B cell (primary cell): ENCODE measurements around the gene PCGF1. TPM values are rescaled to one million over a fixed set of nuclear protein-coding genes. Genes with fewer than 3 reads are reported as not detected.

Experiments
- ATAC-seq: fragments of 200-7000 bp; cut with Tn5 transposase; one replicate; pipeline ENCODE4 v1.10.0; 2021; ENCODE audit warnings: low read depth, mild to moderate bottlenecking, moderate number of reproducible peaks, moderate library complexity
- CTCF ChIA-PET: fragments of 350-600 bp; sonication (Branson Sonifier 250); formaldehyde crosslinking; loops from one replicate; lab custom pipeline; 2021; ENCODE audit warnings: antibody characterized with exemption, inconsistent platforms; lab: Charles Lee
- POLR2A ChIA-PET: fragments of 350-600 bp; sonication (Branson Sonifier 250); formaldehyde crosslinking; loops from one replicate; lab custom pipeline; 2021; ENCODE audit warnings: antibody characterized with exemption; lab: Charles Lee
- DNase-seq: peaks from one replicate; pipeline ENCODE4 v3.0.0; 2013
- H2AFZ ChIP-seq: 2 replicates; pipeline ENCODE4 v1.6.1; 2012; ENCODE audit warnings: mild to moderate bottlenecking, low read depth, low read length; ENCODE audit not compliant: insufficient read depth, poor library complexity, severe bottlenecking
- H3K27ac ChIP-seq, 2 donors: 1 replicate in 1 of 2; 2 replicates in 1 of 2; pipeline ENCODE4 v1.5.1; 2012 to 2013; ENCODE audit warnings: low read length in 2 of 2, mild to moderate bottlenecking in 2 of 2, moderate library complexity in 1 of 2
- H3K27me3 ChIP-seq, 4 experiments: fragments of 200-600 bp in 1 of 4; sonication (generic) in 1 of 4; replicated peaks in 1 of 4; 1 replicate in 2 of 4; 2 replicates in 2 of 4; pipeline versions ENCODE4 v1.6.1 to v1.7.0; 2013 to 2016; ENCODE audit warnings: low read length in 3 of 4, mild to moderate bottlenecking in 2 of 4, mixed read lengths in 1 of 4, moderate library complexity in 1 of 4; ENCODE audit not compliant: insufficient read depth in 4 of 4, control insufficient read depth in 3 of 4; ENCODE audit errors: control extremely low read depth in 1 of 4
- H3K36me3 ChIP-seq, 2 experiments: replicated peaks in 1 of 2; 1 replicate in 1 of 2; 2 replicates in 1 of 2; pipeline versions ENCODE4 v1.6.1 to v1.7.1; 2013; ENCODE audit warnings: low read length in 1 of 2; ENCODE audit not compliant: insufficient read depth in 2 of 2, control insufficient read depth in 1 of 2; ENCODE audit errors: control extremely low read depth in 1 of 2, extremely low read depth in 1 of 2
- H3K4me1 ChIP-seq, 2 donors: fragments of 200-600 bp in 1 of 2; sonication (generic) in 1 of 2; 1 replicate in 1 of 2; 2 replicates in 1 of 2; pipeline versions ENCODE4 v1.5.1 to v1.6.1; 2013 to 2017; ENCODE audit warnings: low read length in 2 of 2; ENCODE audit not compliant: control insufficient read depth in 2 of 2, insufficient read depth in 2 of 2
- H3K4me2 ChIP-seq: replicated peaks from 2 replicates; pipeline ENCODE3; 2012; ENCODE audit warnings: mild to moderate bottlenecking, low read depth, low read length; ENCODE audit not compliant: poor library complexity, severe bottlenecking
- H3K4me3 ChIP-seq, 5 experiments: fragments of 200-600 bp in 1 of 5; sonication (generic) in 1 of 5; 1 replicate in 3 of 5; 2 replicates in 2 of 5; pipeline versions ENCODE4 v1.5.1 to v1.7.0; 2011 to 2016; ENCODE audit warnings: low read length in 4 of 5, mild to moderate bottlenecking in 4 of 5, low read depth in 2 of 5, control low read depth in 1 of 5, moderate library complexity in 1 of 5; ENCODE audit not compliant: insufficient read depth in 1 of 5; ENCODE audit errors: control extremely low read depth in 1 of 5, extremely low read depth in 1 of 5
- H3K79me2 ChIP-seq: fragments of 200-600 bp; sonication (generic); one replicate; pipeline ENCODE4 v1.6.0; 2016; ENCODE audit warnings: low read length; ENCODE audit not compliant: control insufficient read depth, insufficient read depth
- H3K9ac ChIP-seq: fragments of 200-600 bp; sonication (generic); 2 replicates; pipeline ENCODE4 v1.6.1; 2017; ENCODE audit warnings: mild to moderate bottlenecking, low read length, moderate library complexity
- H3K9me3 ChIP-seq, 3 donors: one replicate each; pipeline versions ENCODE4 v1.6.1 to v1.7.1; 2013; ENCODE audit warnings: low read length in 2 of 3; ENCODE audit not compliant: control insufficient read depth in 2 of 3, insufficient read depth in 1 of 3; ENCODE audit errors: control extremely low read depth in 1 of 3
- H4K20me1 ChIP-seq: 2 replicates; pipeline ENCODE4 v1.6.0; 2012; ENCODE audit warnings: mild to moderate bottlenecking, low read length; ENCODE audit not compliant: insufficient read depth, control insufficient read depth, poor library complexity, severe bottlenecking
- H3K27ac Mint-ChIP-seq: one replicate; pipeline ENCODE4 v1.8.0; 2021; ENCODE audit warnings: mixed read lengths
- H3K27me3 Mint-ChIP-seq: one replicate; pipeline ENCODE4 v1.8.0; 2021; ENCODE audit warnings: mixed read lengths
- H3K4me1 Mint-ChIP-seq: one replicate; pipeline ENCODE4 v1.8.0; 2021; ENCODE audit warnings: mixed read lengths
- H3K4me3 Mint-ChIP-seq: one replicate; pipeline ENCODE4 v1.8.0; 2021; ENCODE audit warnings: mixed read lengths
- H3K9me3 Mint-ChIP-seq: one replicate; pipeline ENCODE4 v1.8.0; 2022; ENCODE audit warnings: mixed read lengths; ENCODE audit not compliant: insufficient read depth
- CTCF ChIP-seq: fragments of 200-600 bp; IDR thresholded peaks from one replicate; pipeline ENCODE4 v1.8.0; 2022; ENCODE audit warnings: antibody characterized with exemption, mild to moderate bottlenecking
- EZH2 ChIP-seq: IDR thresholded peaks from 2 replicates; pipeline ENCODE4 v1.6.1; 2012; ENCODE audit warnings: borderline replicate concordance, low read depth, mild to moderate bottlenecking, moderate library complexity, low read length; ENCODE audit not compliant: insufficient read depth, poor library complexity, severe bottlenecking
- WGBS: methylation state at CpG from one replicate; pipeline ENCODE4 v1.1.5; 2013; ENCODE audit warnings: missing lambda C conversion rate; ENCODE audit not compliant: insufficient coverage; 5-methylcytosine and 5-hydroxymethylcytosine counted together
- intact Hi-C: fragments of 100-400 bp; cut with micrococcal nuclease; formaldehyde crosslinking; loops from one replicate; pipeline ENCODE4 v1.10.0; 2022
- polyA plus RNA-seq: library from polyadenylated mRNA; depleted of rRNA; stranded (reverse); fragments of >200 nt; gene quantifications from 2 replicates; pipeline ENCODE4 v1.2.3, GENCODE V29; 2012
- total RNA-seq, 2 donors: library from RNA; stranded (reverse); fragments of 120-200 nt in 1 of 2; gene quantifications; 1 replicate in 1 of 2; 2 replicates in 1 of 2; pipeline versions ENCODE4 v1.2.3 to v1.2.4, GENCODE V29; 2013 to 2022

Gene PCGF1
- total and polyA plus RNA-seq, 2 donors (not counting 1 experiment from before 2014, with no cell fraction given), result 21.9 to 40.1 TPM

DNA sequence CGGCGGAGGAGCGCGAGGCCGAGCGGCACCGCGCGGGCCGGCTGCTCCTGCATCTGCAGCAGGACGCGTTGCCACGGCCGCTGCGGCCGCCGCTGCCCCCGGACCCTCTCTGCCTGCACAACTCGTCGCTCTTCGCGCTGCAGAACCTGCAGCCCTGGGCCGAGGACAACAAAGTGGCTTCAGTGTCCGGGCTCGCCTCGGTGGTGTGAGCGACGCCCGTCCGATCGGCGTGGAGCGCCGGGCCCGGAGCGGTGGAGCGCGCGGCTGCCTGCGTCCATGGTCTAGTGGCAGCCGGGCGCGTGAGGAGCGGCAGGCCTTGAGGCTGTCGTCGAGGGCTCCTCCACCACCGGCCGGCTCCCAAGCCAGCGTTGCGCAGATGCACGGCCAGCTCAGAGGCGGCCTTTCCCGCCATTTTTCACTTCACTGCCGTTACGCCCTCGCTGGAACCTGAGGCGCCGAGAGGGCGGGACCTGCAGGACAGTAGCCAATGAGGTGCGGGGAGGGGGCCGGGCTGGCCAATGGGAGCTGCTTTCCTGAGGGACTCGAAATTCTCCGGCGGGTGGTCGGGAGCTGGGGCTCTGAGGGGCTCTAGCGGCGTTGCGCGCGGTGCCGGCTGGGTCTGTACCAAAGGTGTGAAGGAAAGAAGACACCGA is 8.6 kb upstream of the PCGF1 start:
- Mint-ChIP-seq H3K4me1 (peaks cover 28% of the 10 kb centered on the region), H3K27me3 (peaks cover 69% of the 10 kb centered on the region), H3K27ac (no peak overlapping the region), H3K9me3 (no peaks in the 10 kb centered on the region), H3K4me3 (peak overlapping the region; percentile 86)
- Histone ChIP-seq H3K27ac (no peak overlapping the region), H3K79me2 (no peaks in the 10 kb centered on the region), H3K27me3 (peaks cover 2 to 93% (median 69%) of the 10 kb centered on the region in 4 experiments), H3K36me3 (no peaks in the 10 kb centered on the region), H3K4me3 (peak overlapping the region; percentile 15 to 68 (median 50)), H3K4me2 (peak overlapping the region; percentile 96), H3K9ac (peak overlapping the region; percentile 67), H2AFZ (peak overlapping the region; percentile 71), H4K20me1 (peaks cover 6% of the 10 kb centered on the region), H3K4me1 (peaks cover 36 to 50% of the 10 kb centered on the region in 2 donors), H3K9me3 (peaks cover 0 to 31% (median 1%) of the 10 kb centered on the region in 3 donors)
- intact Hi-C loops, result loop anchor here (1.0 kb wide), 1 partner anchor 9 kb away; the partner anchor contains the start of gene PCGF1
- POLR2A ChIA-PET, result interaction anchor here (0.9 to 2.5 kb wide), 5 partner anchors 8 to 20 kb away, joined by 3 to 9 read pairs (median 4); partner anchors contain the start of genes LBX2 and PCGF1
- 7% methylated on average over 72 of the region's 72 CpGs for WGBS
- TF ChIP-seq EZH2 (no peak), CTCF (no peak)
- peak; percentile 81 for DNase-seq
- CTCF ChIA-PET, result interaction anchor here (0.6 to 1.4 kb wide), 5 partner anchors 9 to 73 kb away, joined by 3 to 5 read pairs (median 4); partner anchors contain the start of genes AUP1, CCDC142, HTRA2 and PCGF1
- ATAC-seq, result peak; percentile 84
